ENCODE data around the gene GNA14. TPM values are rescaled to one million over a fixed set of nuclear protein-coding genes. Genes with fewer than 3 reads are reported as not detected.
"Not testable (repeated sequence)": the region's sequence is repeated elsewhere in the genome, so short reads cannot be mapped to it uniquely, and the experiment has no call there.

GNA14 gene
- total RNA-seq, 1 donor = 0.72 TPM

DNA sequence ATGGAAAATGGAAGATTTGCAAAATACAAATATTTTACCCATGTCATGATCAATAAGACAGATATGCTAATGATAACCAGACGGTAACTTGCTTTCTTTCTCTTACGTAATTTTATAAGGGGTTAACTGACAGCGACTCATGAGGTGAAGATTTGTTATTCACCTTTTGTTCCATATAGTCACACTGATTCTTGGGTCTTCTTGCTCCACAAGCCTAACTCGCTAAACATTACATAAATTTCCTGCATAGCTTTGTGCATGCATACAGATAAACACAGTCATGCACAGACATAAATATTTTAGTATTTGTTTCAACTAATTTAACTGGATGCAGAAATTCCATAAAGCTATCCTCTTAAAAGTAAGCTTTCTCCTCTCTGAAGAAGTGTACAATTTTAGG, 244.9 kb downstream of the GNA14 start:
- Histone ChIP-seq H3K4me3 (ENCODE audit: insufficient read depth, low read length) (no peak overlapping the region), H3K4me2 (ENCODE audit: insufficient read depth, low read length) (no peak overlapping the region), H3K9me3 (ENCODE audit: low read depth, low read length) (no peaks in the 10 kb centered on the region), H2AFZ (ENCODE audit: low read length) (no peak overlapping the region), H3K79me2 (ENCODE audit: insufficient read depth, low read length) (no peaks in the 10 kb centered on the region), H3K27me3 (ENCODE audit: insufficient read depth, low read length) (no peaks in the 10 kb centered on the region), H3K4me1 (ENCODE audit: insufficient read depth, low read length) (peaks cover 26% of the 10 kb centered on the region), H3K36me3 (ENCODE audit: insufficient read depth, low read length) (peaks cover 2% of the 10 kb centered on the region), H4K20me1 (ENCODE audit: insufficient read depth, low read length) (no peaks in the 10 kb centered on the region), H3K27ac (ENCODE audit: low read depth, low read length) (no peak overlapping the region)
- TF ChIP-seq, protein P1, sequence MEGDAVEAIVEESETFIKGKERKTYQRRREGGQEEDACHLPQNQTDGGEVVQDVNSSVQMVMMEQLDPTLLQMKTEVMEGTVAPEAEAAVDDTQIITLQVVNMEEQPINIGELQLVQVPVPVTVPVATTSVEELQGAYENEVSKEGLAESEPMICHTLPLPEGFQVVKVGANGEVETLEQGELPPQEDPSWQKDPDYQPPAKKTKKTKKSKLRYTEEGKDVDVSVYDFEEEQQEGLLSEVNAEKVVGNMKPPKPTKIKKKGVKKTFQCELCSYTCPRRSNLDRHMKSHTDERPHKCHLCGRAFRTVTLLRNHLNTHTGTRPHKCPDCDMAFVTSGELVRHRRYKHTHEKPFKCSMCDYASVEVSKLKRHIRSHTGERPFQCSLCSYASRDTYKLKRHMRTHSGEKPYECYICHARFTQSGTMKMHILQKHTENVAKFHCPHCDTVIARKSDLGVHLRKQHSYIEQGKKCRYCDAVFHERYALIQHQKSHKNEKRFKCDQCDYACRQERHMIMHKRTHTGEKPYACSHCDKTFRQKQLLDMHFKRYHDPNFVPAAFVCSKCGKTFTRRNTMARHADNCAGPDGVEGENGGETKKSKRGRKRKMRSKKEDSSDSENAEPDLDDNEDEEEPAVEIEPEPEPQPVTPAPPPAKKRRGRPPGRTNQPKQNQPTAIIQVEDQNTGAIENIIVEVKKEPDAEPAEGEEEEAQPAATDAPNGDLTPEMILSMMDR (IDR thresholded peaks at IDR 0.05; ENCODE audit: extremely low read depth, low read depth, low read length) = no peak
- no peak for DNase-seq (ENCODE audit: insufficient read length, low spot score, missing footprints)

DNA sequence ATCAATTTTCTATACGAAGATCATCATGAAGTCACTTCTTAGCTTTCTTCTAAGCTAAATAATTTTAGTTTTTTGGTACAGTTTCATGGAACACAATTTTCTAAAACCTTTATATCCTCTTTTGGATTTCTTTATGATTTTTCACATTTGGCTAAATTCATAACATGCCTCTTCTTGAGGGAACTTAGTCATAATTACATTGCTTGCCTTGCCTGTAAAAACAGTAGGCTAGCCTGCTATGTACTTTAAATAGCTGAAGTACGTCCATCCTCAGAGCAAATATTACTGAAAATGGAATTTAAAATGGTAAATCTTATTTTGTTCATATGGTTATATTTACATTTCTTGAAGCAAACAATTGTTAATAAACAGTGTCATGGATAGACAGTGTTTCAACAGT, 245.8 kb downstream of the GNA14 start:
- peak overlapping the region; percentile 73 for H3K27ac ChIP-seq (ENCODE audit: low read depth, low read length)
- TF ChIP-seq, protein P1 (IDR thresholded peaks at IDR 0.05; ENCODE audit: extremely low read depth, low read depth, low read length) = no peak
- no peaks in the 10 kb centered on the region for H3K9me3 ChIP-seq (ENCODE audit: low read depth, low read length)
- H2AFZ ChIP-seq (ENCODE audit: low read length) = peak overlapping the region; percentile 22
- DNase-seq (ENCODE audit: insufficient read length, low spot score, missing footprints) = no peak
- peak overlapping the region; percentile 74 for H3K4me2 ChIP-seq (ENCODE audit: insufficient read depth, low read length)
- no peaks in the 10 kb centered on the region for H3K27me3 ChIP-seq (ENCODE audit: insufficient read depth, low read length)
- no peaks in the 10 kb centered on the region for H4K20me1 ChIP-seq (ENCODE audit: insufficient read depth, low read length)
- no peaks in the 10 kb centered on the region for H3K36me3 ChIP-seq (ENCODE audit: insufficient read depth, low read length)
- peaks cover 28% of the 10 kb centered on the region for H3K4me1 ChIP-seq (ENCODE audit: insufficient read depth, low read length)
- peak overlapping the region; percentile 30 for H3K4me3 ChIP-seq (ENCODE audit: insufficient read depth, low read length)
- H3K79me2 ChIP-seq (ENCODE audit: insufficient read depth, low read length) = no peaks in the 10 kb centered on the region

DNA sequence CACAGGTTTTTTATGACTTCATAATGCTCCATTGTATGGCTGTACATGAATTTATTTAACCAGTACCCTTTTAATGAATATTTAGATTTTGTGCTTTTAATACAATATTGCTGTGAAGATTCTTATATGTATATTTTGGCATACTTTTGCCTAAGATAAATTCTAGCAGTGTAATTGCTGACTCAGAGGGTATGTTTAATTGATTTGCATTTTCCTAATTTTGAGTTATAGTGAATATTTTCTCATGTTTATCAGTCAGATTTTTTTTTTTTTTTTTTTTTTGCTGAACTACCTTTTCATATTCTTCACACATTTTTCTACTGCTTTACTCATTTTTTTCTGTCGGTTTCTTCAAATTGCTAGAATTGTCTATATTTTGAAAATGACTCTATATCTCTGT, 248.2 kb downstream of the GNA14 start:
- TF ChIP-seq, protein P1 (IDR thresholded peaks at IDR 0.05; ENCODE audit: extremely low read depth, low read depth, low read length) = no peak
- Histone ChIP-seq H2AFZ (ENCODE audit: low read length) (no peak overlapping the region), H3K4me2 (ENCODE audit: insufficient read depth, low read length) (no peak overlapping the region), H3K4me1 (ENCODE audit: insufficient read depth, low read length) (peaks cover 28% of the 10 kb centered on the region), H3K27me3 (ENCODE audit: insufficient read depth, low read length) (no peaks in the 10 kb centered on the region), H3K79me2 (ENCODE audit: insufficient read depth, low read length) (no peaks in the 10 kb centered on the region), H4K20me1 (ENCODE audit: insufficient read depth, low read length) (no peaks in the 10 kb centered on the region), H3K4me3 (ENCODE audit: insufficient read depth, low read length) (no peak overlapping the region), H3K36me3 (ENCODE audit: insufficient read depth, low read length) (no peaks in the 10 kb centered on the region), H3K27ac (ENCODE audit: low read depth, low read length) (no peak overlapping the region), H3K9me3 (ENCODE audit: low read depth, low read length) (no peaks in the 10 kb centered on the region)
- DNase-seq (ENCODE audit: insufficient read length, low spot score, missing footprints) = no peak

DNA sequence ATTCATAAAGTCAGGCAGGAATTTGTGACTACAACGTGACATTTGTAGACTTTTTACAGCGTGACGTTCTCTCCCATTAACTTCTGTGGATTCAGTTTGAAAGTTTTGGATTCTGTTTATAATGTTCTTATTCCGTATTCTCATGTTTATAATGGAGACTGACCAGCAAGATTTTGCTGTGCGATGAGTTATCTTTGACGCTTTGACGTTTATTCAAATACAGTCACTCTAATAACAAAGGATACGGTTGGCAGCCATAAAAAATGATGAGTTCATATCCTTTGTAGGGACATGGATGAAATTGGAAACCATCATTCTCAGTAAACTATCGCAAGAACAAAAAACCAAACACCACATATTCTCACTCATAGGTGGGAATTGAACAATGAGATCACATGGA, 249.5 kb downstream of the GNA14 start:
- peak overlapping the region; percentile 52 for H3K4me3 ChIP-seq (ENCODE audit: insufficient read depth, low read length)
- not testable (repeated sequence) for H3K79me2 ChIP-seq (ENCODE audit: insufficient read depth, low read length); H4K20me1 ChIP-seq (ENCODE audit: insufficient read depth, low read length); H3K9me3 ChIP-seq (ENCODE audit: low read depth, low read length); H3K36me3 ChIP-seq (ENCODE audit: insufficient read depth, low read length); H3K27me3 ChIP-seq (ENCODE audit: insufficient read depth, low read length)
- peak; percentile 62 for DNase-seq (ENCODE audit: insufficient read length, low spot score, missing footprints)
- peaks cover 27% of the 10 kb centered on the region for H3K4me1 ChIP-seq (ENCODE audit: insufficient read depth, low read length)
- peak overlapping the region; percentile 74 for H3K4me2 ChIP-seq (ENCODE audit: insufficient read depth, low read length)
- H2AFZ ChIP-seq (ENCODE audit: low read length) = peak overlapping the region; percentile 63
- peak overlapping the region; percentile 90 for H3K27ac ChIP-seq (ENCODE audit: low read depth, low read length)

Data from osteoblast (primary cell).